GM13977 (cell line): ENCODE measurements around the gene SLC35G6.

Experiments used
- DNase-seq: peaks from one replicate; pipeline ENCODE4 v3.0.0; 2012; ENCODE audit warnings: low spot score
- CTCF ChIP-seq: IDR thresholded peaks from 2 replicates; pipeline ENCODE4 v1.5.1; 2012; ENCODE audit warnings: mild to moderate bottlenecking, control low read depth; ENCODE audit not compliant: insufficient read depth; ENCODE audit errors: extremely low read depth, missing control alignments
- in situ Hi-C: fragments of 300-500 bp; cut with MboI; formaldehyde crosslinking; loops from one replicate; pipeline ENCODE4 v1.12.0; 2022; ENCODE audit warnings: low sequenced_read_pairs, low pct_unique_long_range_greater_than_20kb, mixed read lengths, inconsistent platforms; ENCODE audit not compliant: unreplicated experiment

Gene SLC35G6

GRCh38 chr17:7462474-7463371 is 18.5 kb upstream of the SLC35G6 start:
- in situ Hi-C loops, result no loop called here
- TF ChIP-seq CTCF, result no peak
- no peak for DNase-seq

GRCh38 chr17:7463372-7463846 is 17.8 kb upstream of the SLC35G6 start:
- DNase-seq, result no peak
- in situ Hi-C loops, result no loop called here
- no peak for TF ChIP-seq CTCF

GRCh38 chr17:7464081-7464480 is 17.2 kb upstream of the SLC35G6 start:
- in situ Hi-C loops, result no loop called here
- no peak for TF ChIP-seq CTCF
- DNase-seq, result no peak

GRCh38 chr17:7465597-7466275 is 15.5 kb upstream of the SLC35G6 start:
- no peak for DNase-seq
- in situ Hi-C loops, result no loop called here
- TF ChIP-seq CTCF, result no peak

GRCh38 chr17:7466318-7466638 is 15.0 kb upstream of the SLC35G6 start:
- TF ChIP-seq CTCF, result no peak
- DNase-seq, result no peak
- in situ Hi-C loops, result no loop called here

- in situ Hi-C loops, result no loop called here
- TF ChIP-seq CTCF, result no peak
Observed at GRCh38 chr17:7466639-7467341, 14.5 kb upstream of the SLC35G6 start.

More at GRCh38 chr17:7466639-7467341, 14.5 kb upstream of the SLC35G6 start:
- DNase-seq, result no peak
